Ishikawa (cell line): Measurements from ENCODE around the gene UCKL1.

Experiments used
- CEBPB ChIP-seq: IDR thresholded peaks from 2 replicates; pipeline ENCODE4 v1.6.1; 2012
- CREB1 ChIP-seq: IDR thresholded peaks from 2 replicates; pipeline ENCODE4 v1.6.1; 2012; ENCODE audit warnings: low read depth
- EP300 ChIP-seq: IDR thresholded peaks from 2 replicates; pipeline ENCODE4 v1.6.1; 2012; ENCODE audit warnings: borderline replicate concordance
- FOXM1 ChIP-seq: IDR thresholded peaks from 2 replicates; pipeline ENCODE4 v1.6.1; 2012; ENCODE audit warnings: low read depth, borderline replicate concordance
- MAX ChIP-seq: IDR thresholded peaks from 2 replicates; pipeline ENCODE4 v1.6.1; 2012
- RAD21 ChIP-seq: IDR thresholded peaks from 2 replicates; pipeline ENCODE4 v1.6.1; 2012; ENCODE audit warnings: low read depth
- REST ChIP-seq: IDR thresholded peaks from 2 replicates; pipeline ENCODE4 v1.6.1; 2012; ENCODE audit warnings: low read depth, mild to moderate bottlenecking
- TCF12 ChIP-seq: IDR thresholded peaks from 2 replicates; pipeline ENCODE4 v1.6.1; 2012; ENCODE audit warnings: low read depth
- TEAD4 ChIP-seq: IDR thresholded peaks from 2 replicates; pipeline ENCODE4 v1.6.1; 2012
- YY1 ChIP-seq: IDR thresholded peaks from 2 replicates; pipeline ENCODE4 v1.6.1; 2012; ENCODE audit warnings: low read depth
- ZBTB7A ChIP-seq: IDR thresholded peaks from 2 replicates; pipeline ENCODE4 v1.6.1; 2012; ENCODE audit warnings: low read depth

DNA sequence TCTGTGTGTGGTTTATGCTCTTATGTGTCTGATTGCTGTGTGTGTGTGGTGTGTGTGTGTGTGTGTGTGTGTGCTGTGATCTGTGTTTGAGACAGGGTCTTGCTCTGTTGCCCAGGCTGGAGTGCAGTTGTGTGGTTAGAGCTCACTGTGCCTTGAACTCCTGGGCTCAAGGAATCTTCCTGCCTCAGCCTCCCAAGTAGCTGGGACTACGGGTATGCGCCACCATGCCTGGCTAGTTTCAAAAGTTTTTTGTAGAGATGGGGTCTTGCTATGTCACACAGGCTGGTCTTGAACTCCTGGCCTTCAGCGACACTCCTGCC is 16.9 kb upstream of the UCKL1 start:
- no peak for TF ChIP-seq CREB1
- TF ChIP-seq REST = no peak
- TF ChIP-seq MAX = no peak
- TF ChIP-seq CEBPB = no peak
- no peak for TF ChIP-seq ZBTB7A
- no peak for TF ChIP-seq FOXM1
- TF ChIP-seq TEAD4 = no peak
- TF ChIP-seq YY1 = no peak
- TF ChIP-seq RAD21 = no peak
- TF ChIP-seq EP300 = no peak
- TF ChIP-seq TCF12 = no peak
